NT2/D1 (cell line): Measurements from ENCODE around the gene TCF15.

Source experiments
- SUZ12 ChIP-seq: IDR thresholded peaks from 2 replicates; pipeline ENCODE4 v1.6.1; 2011; ENCODE audit not compliant: insufficient read length, insufficient read depth; ENCODE audit errors: extremely low read depth
- YY1 ChIP-seq: IDR thresholded peaks from 2 replicates; pipeline ENCODE4 v1.6.1; 2011; ENCODE audit not compliant: insufficient read length, insufficient read depth
- ZNF274 ChIP-seq: IDR thresholded peaks from 2 replicates; pipeline ENCODE4 v1.6.1; 2011; ENCODE audit warnings: mild to moderate bottlenecking, low read depth, low read length

DNA sequence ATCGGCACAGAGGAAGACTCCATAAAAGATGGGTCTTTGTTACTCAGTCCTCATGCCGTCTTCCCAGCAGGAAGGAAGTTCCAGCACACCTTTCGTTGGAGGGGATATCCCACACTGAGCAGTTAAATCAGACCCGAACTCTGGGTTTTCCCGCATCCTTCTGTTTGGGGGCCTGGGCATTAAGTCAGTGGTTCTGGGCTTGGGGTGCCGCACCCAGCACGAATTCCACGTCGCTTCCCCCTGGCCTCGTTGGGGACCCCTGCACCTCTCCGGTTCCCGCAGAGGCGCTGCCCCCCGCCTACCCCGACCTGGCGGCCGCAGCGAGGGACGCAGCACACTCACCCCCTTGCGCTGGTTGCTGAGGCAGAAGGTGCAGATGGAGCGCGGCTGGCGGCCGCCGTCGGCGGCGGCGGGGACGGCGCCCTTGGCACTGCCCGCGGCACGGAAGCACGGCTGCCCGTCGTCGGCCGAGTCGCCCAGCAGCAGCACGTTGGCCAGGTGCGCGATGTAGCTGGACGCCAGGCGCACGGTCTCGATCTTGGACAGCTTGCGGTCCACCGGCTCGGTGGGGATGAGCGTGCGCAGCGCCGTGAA is 641 bp downstream of the TCF15 start:
- TF ChIP-seq ZNF274 = no peak
- TF ChIP-seq YY1 = no peak
- TF ChIP-seq SUZ12 = no peak
